Stimulated activated CD8-positive, alpha-beta memory T cell treated with anti-CD3 and anti-CD28 coated beads, Interleukin-15, amount 100 ng/mL, for 48 hours (primary cell): Measurements from ENCODE around the gene ARGLU1.

ENCODE experiments used
- DNase-seq, 2 donors: peaks; one replicate each; pipeline ENCODE4 v3.0.0-alpha.2; 2020; ENCODE audit warnings: low read depth in 2 of 2

Gene ARGLU1

GRCh38 chr13:106499896-106500295 is 68.0 kb downstream of the ARGLU1 start:
- DNase-seq: no peak

- no peak for DNase-seq
Observed at GRCh38 chr13:106499113-106499512, 68.8 kb downstream of the ARGLU1 start.

GRCh38 chr13:106498571-106498970 is 69.4 kb downstream of the ARGLU1 start:
- DNase-seq: no peak

- DNase-seq: no peak
Observed at GRCh38 chr13:106498158-106498557, 69.8 kb downstream of the ARGLU1 start.

- DNase-seq: no peak
Observed at GRCh38 chr13:106497079-106497478, 70.9 kb downstream of the ARGLU1 start.

GRCh38 chr13:106496072-106496997 is 71.6 kb downstream of the ARGLU1 start:
- DNase-seq: no peak

- no peak for DNase-seq
Observed at GRCh38 chr13:106494936-106495335, 73.0 kb downstream of the ARGLU1 start.

GRCh38 chr13:106494506-106494905 is 73.4 kb downstream of the ARGLU1 start:
- DNase-seq: no peak

GRCh38 chr13:106493533-106494220 is 74.3 kb downstream of the ARGLU1 start:
- no peak for DNase-seq

GRCh38 chr13:106492588-106493475 is 75.1 kb downstream of the ARGLU1 start:
- no peak for DNase-seq

- no peak for DNase-seq
Observed at GRCh38 chr13:106491928-106492587, 75.9 kb downstream of the ARGLU1 start.
